ENCODE data around the gene POLN.

Gene POLN

DNA sequence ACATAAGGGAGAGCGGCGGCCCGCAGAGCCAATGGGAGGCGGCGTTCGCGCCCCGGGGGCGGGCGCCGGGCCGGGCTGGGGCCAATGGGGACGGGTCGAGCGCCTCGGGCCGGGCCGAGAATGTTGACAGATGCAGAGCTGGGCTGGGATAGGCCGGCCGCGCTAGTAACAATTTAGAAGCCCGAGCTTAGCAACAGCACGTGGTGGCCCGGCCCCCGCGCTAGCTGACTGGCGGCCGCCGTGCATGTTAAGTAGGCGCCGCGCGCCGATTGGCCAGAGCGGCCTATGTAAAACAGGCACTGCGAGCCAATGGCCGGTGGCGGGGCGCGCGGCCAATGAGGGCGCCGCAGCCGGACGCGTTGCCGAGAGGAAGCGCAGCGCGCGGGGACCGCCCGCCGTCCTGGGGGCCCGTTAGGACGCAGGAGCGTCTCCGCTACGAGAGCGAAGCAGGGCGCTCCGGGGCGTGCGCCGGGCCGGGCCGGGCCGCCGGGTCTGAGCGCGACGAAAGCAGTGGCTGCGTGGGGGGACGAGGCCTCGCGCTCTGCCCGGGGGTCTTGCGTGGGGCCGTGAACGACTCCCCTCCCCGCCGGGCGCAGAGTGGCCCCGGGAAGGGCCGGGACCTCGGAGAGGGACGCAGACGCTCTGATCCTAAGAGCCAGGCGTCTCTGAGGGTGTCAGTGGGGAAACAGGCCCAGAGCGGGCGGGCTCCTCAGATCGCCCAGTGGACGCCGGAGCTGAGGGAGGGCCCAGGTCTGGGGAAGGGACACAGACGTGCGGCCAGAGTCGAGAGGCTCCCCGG, 20.4 kb upstream of the POLN start:
- Histone ChIP-seq H3K4me1 (ENCODE audit: insufficient read depth, low read length, poor library complexity, severe bottlenecking) (peaks cover 22% of the 10 kb centered on the region), H2AFZ (ENCODE audit: low read length) (peak overlapping the region; percentile 84), H3K9ac (ENCODE audit: low read depth, low read length, poor library complexity, severe bottlenecking) (peak overlapping the region; percentile 97), H3K27me3 (ENCODE audit: insufficient read depth, low read length, poor library complexity, severe bottlenecking) (no peaks in the 10 kb centered on the region), H3K4me2 (ENCODE audit: low read depth, low read length, poor library complexity, severe bottlenecking) (peak overlapping the region; percentile 97), H3K79me2 (ENCODE audit: insufficient read depth, low read length) (peaks cover 44% of the 10 kb centered on the region), H3K9me3 (ENCODE audit: insufficient read depth, low read depth, low read length) (no peaks in the 10 kb centered on the region), H3K9me2 (replicated peaks; ENCODE audit: low read depth, low read length) (no peaks in the 10 kb centered on the region), H3K36me3 (ENCODE audit: insufficient read depth, low read length) (no peaks in the 10 kb centered on the region), H3K4me3 (ENCODE audit: low read length, poor library complexity, severe bottlenecking) (peak overlapping the region; percentile 89), H3F3A (ENCODE audit: low read depth) (no peaks in the 10 kb centered on the region), H4K20me1 (ENCODE audit: insufficient read depth, low read length, poor library complexity, severe bottlenecking) (peaks cover 30% of the 10 kb centered on the region)
- TF ChIP-seq EZH2phosphoT487 (IDR thresholded peaks at IDR 0.05; ENCODE audit: borderline replicate concordance) (no peak), CTCF (conservative IDR thresholded peaks at IDR 0.05; ENCODE audit: low read length) (no peak)

DNA sequence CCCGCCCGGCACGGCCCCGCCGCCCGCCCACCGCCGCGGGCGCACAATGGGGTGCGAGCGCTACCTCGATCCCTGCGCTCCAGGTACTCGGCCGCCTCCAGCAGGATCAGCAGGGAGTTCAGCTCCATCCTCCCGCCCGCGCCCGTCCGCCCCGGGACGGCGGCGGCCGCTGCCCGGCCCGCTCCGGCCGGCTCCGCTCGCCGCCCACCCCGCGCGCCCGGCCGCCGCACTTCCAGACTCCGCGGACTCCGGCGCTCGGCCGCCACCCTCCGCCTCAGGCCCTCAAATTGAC, 19.9 kb upstream of the POLN start, which contains the start of gene MXD4:
TSS of gene MXD4 (minus strand) at position 257 of the 292 bp plus-strand sequence. CDS start at position 128, 129 bp downstream.
- peaks cover 22% of the 10 kb centered on the region for H3K4me1 ChIP-seq (ENCODE audit: insufficient read depth, low read length, poor library complexity, severe bottlenecking)
- H3K9me2 ChIP-seq (replicated peaks; ENCODE audit: low read depth, low read length): no peaks in the 10 kb centered on the region
- H3K9me3 ChIP-seq (ENCODE audit: insufficient read depth, low read depth, low read length): no peaks in the 10 kb centered on the region
- no peaks in the 10 kb centered on the region for H3F3A ChIP-seq (ENCODE audit: low read depth)
- H3K27me3 ChIP-seq (ENCODE audit: insufficient read depth, low read length, poor library complexity, severe bottlenecking): no peaks in the 10 kb centered on the region
- H3K9ac ChIP-seq (ENCODE audit: low read depth, low read length, poor library complexity, severe bottlenecking): peak within 1 kb of the TSS; percentile 97
- peak within 1 kb of the TSS; percentile 97 for H3K4me2 ChIP-seq (ENCODE audit: low read depth, low read length, poor library complexity, severe bottlenecking)
- H3K36me3 ChIP-seq (ENCODE audit: insufficient read depth, low read length): no peaks in the 10 kb centered on the region
- H4K20me1 ChIP-seq (ENCODE audit: insufficient read depth, low read length, poor library complexity, severe bottlenecking): peaks cover 35% of the 10 kb centered on the region
- no peak for TF ChIP-seq EZH2phosphoT487 (IDR thresholded peaks at IDR 0.05; ENCODE audit: borderline replicate concordance)
- no peak for TF ChIP-seq CTCF (conservative IDR thresholded peaks at IDR 0.05; ENCODE audit: low read length)
- peak within 1 kb of the TSS; percentile 92 for H3K4me3 ChIP-seq (ENCODE audit: low read length, poor library complexity, severe bottlenecking)
- peaks cover 49% of the 10 kb centered on the region for H3K79me2 ChIP-seq (ENCODE audit: insufficient read depth, low read length)
- H2AFZ ChIP-seq (ENCODE audit: low read length): peak within 1 kb of the TSS; percentile 84

DNA sequence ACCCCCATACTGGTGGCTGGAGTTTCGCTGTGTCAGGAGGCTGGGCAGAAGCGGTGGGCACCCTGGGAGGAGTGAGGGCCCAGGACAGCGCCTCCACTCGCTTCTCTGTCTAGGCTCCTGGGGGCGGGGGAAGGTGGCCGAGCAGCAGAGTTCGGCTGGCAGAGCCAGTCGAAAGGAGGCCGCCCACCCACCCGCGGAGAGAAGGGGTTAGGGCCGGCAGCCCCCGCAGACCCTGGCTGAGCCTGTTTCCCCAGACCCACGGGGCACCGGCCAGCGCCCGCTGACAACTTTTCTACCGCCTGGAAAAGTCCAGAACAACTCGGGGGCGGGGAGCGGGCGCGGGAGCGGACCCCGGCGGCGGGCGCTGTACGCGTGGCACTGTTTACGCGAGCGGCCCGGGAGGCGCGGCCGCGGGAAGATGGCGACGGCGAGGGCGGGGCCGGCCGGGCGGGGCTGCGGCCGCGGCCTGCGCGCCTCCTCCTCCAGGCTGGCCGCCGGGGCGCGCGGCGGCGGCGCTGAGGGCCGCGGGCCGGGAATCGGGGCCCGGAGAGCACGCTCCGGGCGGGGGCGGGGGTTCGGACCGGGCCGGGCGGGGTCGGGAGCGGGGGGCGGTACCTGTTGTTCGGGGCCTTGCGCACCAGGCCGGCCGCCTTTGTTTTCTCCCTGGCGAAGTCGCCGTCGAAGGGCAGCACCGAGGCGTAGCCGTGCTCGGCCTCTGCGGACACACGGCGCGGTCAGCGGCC, 19.4 kb upstream of the POLN start:
- TF ChIP-seq EZH2phosphoT487 (IDR thresholded peaks at IDR 0.05; ENCODE audit: borderline replicate concordance): no peak
- TF ChIP-seq CTCF (conservative IDR thresholded peaks at IDR 0.05; ENCODE audit: low read length): no peak
- Histone ChIP-seq H3K36me3 (ENCODE audit: insufficient read depth, low read length) (peaks cover 2% of the 10 kb centered on the region; the same call in 1 of the 2 replicates), H3K27me3 (ENCODE audit: insufficient read depth, low read length, poor library complexity, severe bottlenecking) (no peaks in the 10 kb centered on the region), H4K20me1 (ENCODE audit: insufficient read depth, low read length, poor library complexity, severe bottlenecking) (peaks cover 38% of the 10 kb centered on the region), H3K4me1 (ENCODE audit: insufficient read depth, low read length, poor library complexity, severe bottlenecking) (peaks cover 22% of the 10 kb centered on the region), H3K9me3 (ENCODE audit: insufficient read depth, low read depth, low read length) (no peaks in the 10 kb centered on the region), H3K4me2 (ENCODE audit: low read depth, low read length, poor library complexity, severe bottlenecking) (peak overlapping the region; percentile 87), H3K9ac (ENCODE audit: low read depth, low read length, poor library complexity, severe bottlenecking) (peak overlapping the region; percentile 79), H2AFZ (ENCODE audit: low read length) (no peak overlapping the region), H3K79me2 (ENCODE audit: insufficient read depth, low read length) (peaks cover 54% of the 10 kb centered on the region), H3F3A (ENCODE audit: low read depth) (no peaks in the 10 kb centered on the region), H3K4me3 (ENCODE audit: low read length, poor library complexity, severe bottlenecking) (peak overlapping the region; percentile 92), H3K9me2 (replicated peaks; ENCODE audit: low read depth, low read length) (no peaks in the 10 kb centered on the region)

Measured in Loucy (cell line).